Fibroblast of the conjunctiva (primary cell): Measurements from ENCODE around the gene SETBP1.

Source experiments
- DNase-seq: peaks from one replicate; pipeline ENCODE4 v3.0.0-alpha.2; 2010; ENCODE audit warnings: low read depth

SETBP1 gene

GRCh38 chr18:44841752-44842587 is 161.3 kb downstream of the SETBP1 start:
- no peak for DNase-seq

- no peak for DNase-seq
Observed at GRCh38 chr18:44842588-44843412, 162.1 kb downstream of the SETBP1 start.

- no peak for DNase-seq
Observed at GRCh38 chr18:44844486-44844885, 163.8 kb downstream of the SETBP1 start.

GRCh38 chr18:44846450-44846849 is 165.8 kb downstream of the SETBP1 start:
- no peak for DNase-seq

GRCh38 chr18:44848644-44849335 is 168.1 kb downstream of the SETBP1 start:
- no peak for DNase-seq

GRCh38 chr18:44849361-44849760 is 168.7 kb downstream of the SETBP1 start:
- DNase-seq: no peak

GRCh38 chr18:44850001-44850400 is 169.3 kb downstream of the SETBP1 start:
- no peak for DNase-seq

- no peak for DNase-seq
Observed at GRCh38 chr18:44851856-44852621, 171.4 kb downstream of the SETBP1 start.

GRCh38 chr18:44852818-44853217 is 172.1 kb downstream of the SETBP1 start:
- DNase-seq: no peak

GRCh38 chr18:44853430-44853829 is 172.7 kb downstream of the SETBP1 start:
- no peak for DNase-seq

- DNase-seq: no peak
Observed at GRCh38 chr18:44855681-44856080, 175.0 kb downstream of the SETBP1 start.

- no peak for DNase-seq
Observed at GRCh38 chr18:44856157-44856556, 175.5 kb downstream of the SETBP1 start.

- no peak for DNase-seq
Observed at GRCh38 chr18:44857081-44857480, 176.4 kb downstream of the SETBP1 start.

GRCh38 chr18:44857744-44858491 is 177.2 kb downstream of the SETBP1 start:
- no peak for DNase-seq

- no peak for DNase-seq
Observed at GRCh38 chr18:44859263-44859662, 178.6 kb downstream of the SETBP1 start.

GRCh38 chr18:44859751-44860439 is 179.2 kb downstream of the SETBP1 start:
- DNase-seq: no peak

GRCh38 chr18:44862112-44862511 is 181.4 kb downstream of the SETBP1 start:
- no peak for DNase-seq

- no peak for DNase-seq
Observed at GRCh38 chr18:44866103-44866502, 185.4 kb downstream of the SETBP1 start.

- no peak for DNase-seq
Observed at GRCh38 chr18:44869533-44869932, 188.8 kb downstream of the SETBP1 start.
